Measurements from ENCODE around the gene COL4A2.

COL4A2 gene

DNA sequence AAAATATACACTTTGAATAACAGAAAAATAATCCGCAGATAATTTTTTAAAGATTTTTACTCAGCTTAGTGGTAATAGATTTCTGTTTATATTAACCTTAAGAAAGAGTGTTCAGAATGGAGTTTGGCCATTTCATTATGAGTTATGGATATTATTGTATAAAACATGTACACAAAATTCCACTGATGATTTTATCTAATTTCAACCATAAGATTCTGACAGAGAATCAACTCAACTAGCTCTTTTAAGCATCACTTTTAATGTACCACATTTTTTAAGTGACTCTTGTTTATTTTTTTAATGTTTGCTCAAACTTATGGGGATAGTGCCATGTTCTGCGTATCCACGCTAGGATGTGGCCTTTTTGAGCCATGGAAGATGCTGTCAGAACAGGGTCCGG, 75.7 kb downstream of the COL4A2 start:
- CTCF ChIA-PET, result no interaction called here
- POLR2A ChIA-PET, result no interaction called here
- TF ChIP-seq CTBP1 (IDR thresholded peaks at IDR 0.05; ENCODE audit: borderline replicate concordance) (no peak), ZNF384 (IDR thresholded peaks at IDR 0.05) (no peak), BHLHE40 (IDR thresholded peaks at IDR 0.05; ENCODE audit: borderline replicate concordance) (no peak), SUZ12 (IDR thresholded peaks at IDR 0.05) (no peak), L3MBTL2 (conservative IDR thresholded peaks at IDR 0.05) (no peak), HDGF (IDR thresholded peaks at IDR 0.05; ENCODE audit: borderline replicate concordance) (no peak), FOXK2 (IDR thresholded peaks at IDR 0.05) (no peak), FOXA1 (IDR thresholded peaks at IDR 0.05) (no peak), SP1 (IDR thresholded peaks at IDR 0.05) (no peak), ELF4 (IDR thresholded peaks at IDR 0.05) (no peak), LEF1 (IDR thresholded peaks at IDR 0.05; ENCODE audit: borderline replicate concordance) (no peak), ARNT (IDR thresholded peaks at IDR 0.05) (no peak), TARDBP (IDR thresholded peaks at IDR 0.05) (no peak)
- TF ChIP-seq, protein P1, sequence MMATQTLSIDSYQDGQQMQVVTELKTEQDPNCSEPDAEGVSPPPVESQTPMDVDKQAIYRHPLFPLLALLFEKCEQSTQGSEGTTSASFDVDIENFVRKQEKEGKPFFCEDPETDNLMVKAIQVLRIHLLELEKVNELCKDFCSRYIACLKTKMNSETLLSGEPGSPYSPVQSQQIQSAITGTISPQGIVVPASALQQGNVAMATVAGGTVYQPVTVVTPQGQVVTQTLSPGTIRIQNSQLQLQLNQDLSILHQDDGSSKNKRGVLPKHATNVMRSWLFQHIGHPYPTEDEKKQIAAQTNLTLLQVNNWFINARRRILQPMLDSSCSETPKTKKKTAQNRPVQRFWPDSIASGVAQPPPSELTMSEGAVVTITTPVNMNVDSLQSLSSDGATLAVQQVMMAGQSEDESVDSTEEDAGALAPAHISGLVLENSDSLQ (IDR thresholded peaks at IDR 0.05), result no peak
- DNase-seq (ENCODE audit: extremely low spot score), result no peak

DNA sequence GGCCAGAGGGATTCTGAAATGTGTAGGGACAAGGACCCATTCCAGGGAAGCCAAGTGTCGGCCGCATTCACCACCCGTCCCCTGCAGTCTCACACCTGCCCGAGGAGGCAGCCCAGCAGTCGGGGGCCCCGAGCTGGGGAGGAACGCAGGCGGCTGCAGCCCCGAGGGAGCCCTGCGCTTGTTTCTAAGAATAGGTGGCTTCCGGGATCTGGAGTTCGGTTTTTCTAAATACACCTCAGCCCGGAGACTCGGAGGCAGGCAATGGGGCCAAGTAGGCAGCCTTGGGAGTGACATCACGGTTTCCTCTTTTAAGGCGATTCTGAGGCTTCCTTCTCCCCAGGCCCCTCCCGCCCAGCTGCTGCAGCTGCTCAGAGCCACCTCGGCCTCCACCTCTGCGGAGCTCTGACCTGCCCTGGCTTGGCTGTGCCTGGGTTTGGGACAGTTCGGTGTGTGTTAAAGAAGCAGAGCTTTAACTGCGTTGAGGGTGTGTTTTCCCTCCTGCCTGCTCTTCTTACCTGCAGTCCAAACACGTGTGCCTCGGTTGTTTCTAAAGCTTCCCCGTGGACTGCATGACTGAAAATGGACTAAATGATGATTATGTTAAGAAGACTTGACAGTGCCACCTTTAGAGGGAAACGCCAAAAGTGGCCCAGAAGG, 80.5 kb downstream of the COL4A2 start:
- TF ChIP-seq FOXK2 (IDR thresholded peaks at IDR 0.05) (no peak), BHLHE40 (IDR thresholded peaks at IDR 0.05; ENCODE audit: borderline replicate concordance) (no peak), SP1 (IDR thresholded peaks at IDR 0.05) (no peak), HDGF (IDR thresholded peaks at IDR 0.05; ENCODE audit: borderline replicate concordance) (no peak), CTBP1 (IDR thresholded peaks at IDR 0.05; ENCODE audit: borderline replicate concordance) (no peak), ELF4 (IDR thresholded peaks at IDR 0.05) (no peak), LEF1 (IDR thresholded peaks at IDR 0.05; ENCODE audit: borderline replicate concordance) (no peak), ARNT (IDR thresholded peaks at IDR 0.05) (no peak), FOXA1 (IDR thresholded peaks at IDR 0.05) (no peak), FOXM1 (IDR thresholded peaks at IDR 0.05; ENCODE audit: borderline replicate concordance) (no peak), NFRKB (IDR thresholded peaks at IDR 0.05) (no peak)
- CTCF ChIA-PET, result interaction anchor here (0.7 kb wide), 1 partner anchor 28 kb away, joined by 4 read pairs; no protein-coding TSS in a partner anchor
- POLR2A ChIA-PET, result interaction anchor here (0.7 to 0.8 kb wide), 2 partner anchors 23 to 86 kb away, joined by 3 read pairs; no protein-coding TSS in a partner anchor
- no peak for DNase-seq (ENCODE audit: extremely low spot score)

DNA sequence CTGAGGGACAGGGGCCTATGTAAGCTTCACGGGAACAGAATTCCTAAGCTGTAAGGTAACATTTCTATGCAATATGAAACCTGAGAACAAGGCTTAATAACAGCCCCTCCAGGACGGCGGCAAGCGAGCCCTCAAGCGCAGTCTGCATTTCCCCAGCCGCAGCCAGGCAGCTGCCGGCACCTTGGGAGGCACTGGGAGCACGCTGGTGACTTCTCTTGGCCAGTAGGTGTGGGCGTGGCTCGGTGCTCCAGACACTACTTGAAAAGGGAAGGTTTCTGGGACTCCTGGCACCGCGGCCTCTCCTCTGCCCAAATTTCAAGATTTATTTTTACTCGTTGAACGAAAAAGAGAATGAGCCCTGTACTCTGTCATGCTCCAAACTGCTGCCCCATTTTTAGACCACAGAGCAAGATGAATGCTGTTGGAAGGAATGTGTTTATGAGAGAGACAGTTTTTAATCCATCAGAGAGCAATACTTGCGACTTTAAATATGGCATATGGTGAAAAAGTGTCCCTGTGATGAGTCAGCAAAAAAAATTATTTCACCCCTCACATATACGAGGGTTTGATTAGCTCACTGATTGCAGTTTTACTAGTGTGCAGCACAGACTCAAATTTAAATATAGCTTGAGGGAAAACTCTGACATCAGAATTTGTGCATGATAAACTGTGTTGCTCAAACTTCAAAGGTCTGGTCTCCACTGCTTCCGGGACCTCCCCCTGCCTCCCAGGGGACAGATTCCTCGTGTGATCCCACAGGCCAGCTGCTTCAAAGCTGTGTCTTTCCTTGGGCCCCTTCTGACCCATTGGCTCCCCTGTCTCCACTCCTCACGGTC, 81.2 kb downstream of the COL4A2 start:
- TF ChIP-seq FOXM1 (IDR thresholded peaks at IDR 0.05; ENCODE audit: borderline replicate concordance), result no peak
- no peak for TF ChIP-seq NFRKB (IDR thresholded peaks at IDR 0.05)
- no peak for TF ChIP-seq ZNF384 (IDR thresholded peaks at IDR 0.05)
- TF ChIP-seq FOXA1 (IDR thresholded peaks at IDR 0.05), result no peak
- TF ChIP-seq BHLHE40 (IDR thresholded peaks at IDR 0.05; ENCODE audit: borderline replicate concordance), result no peak
- TF ChIP-seq ARNT (IDR thresholded peaks at IDR 0.05), result no peak
- TF ChIP-seq HDGF (IDR thresholded peaks at IDR 0.05; ENCODE audit: borderline replicate concordance), result no peak
- TF ChIP-seq L3MBTL2 (conservative IDR thresholded peaks at IDR 0.05), result no peak
- TF ChIP-seq SUZ12 (IDR thresholded peaks at IDR 0.05), result no peak
- TF ChIP-seq CTBP1 (IDR thresholded peaks at IDR 0.05; ENCODE audit: borderline replicate concordance), result no peak
- TF ChIP-seq LEF1 (IDR thresholded peaks at IDR 0.05; ENCODE audit: borderline replicate concordance), result no peak
- DNase-seq (ENCODE audit: extremely low spot score), result peak; percentile 29
- ChIA-PET CTCF (interaction anchor here (0.7 kb wide), 1 partner anchor 28 kb away, joined by 4 read pairs; no protein-coding TSS in a partner anchor), POLR2A (interaction anchor here (0.7 to 0.8 kb wide), 2 partner anchors 23 to 86 kb away, joined by 3 read pairs; no protein-coding TSS in a partner anchor)

DNA sequence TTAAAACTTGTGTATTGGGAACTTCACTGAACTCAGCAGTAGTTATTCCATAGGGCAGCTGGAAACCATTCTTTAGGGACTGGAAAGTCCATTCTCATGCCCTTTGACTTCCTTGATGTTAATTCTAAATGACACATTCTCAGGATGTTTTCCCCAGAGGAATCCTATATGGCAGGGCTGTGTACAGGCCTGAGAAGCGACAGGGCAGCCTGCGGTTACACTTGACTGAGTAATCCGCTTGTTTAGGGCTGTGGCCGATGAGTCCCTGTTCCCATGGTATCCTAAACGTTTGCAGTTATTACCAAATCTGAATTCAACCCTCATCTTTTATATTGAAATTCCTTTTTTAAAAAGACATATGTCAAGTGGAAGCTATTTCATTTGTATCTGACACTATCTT, 83.5 kb downstream of the COL4A2 start:
- ChIA-PET POLR2A (no interaction called here), CTCF (no interaction called here)
- DNase-seq (ENCODE audit: extremely low spot score), result no peak
- TF ChIP-seq FOXM1 (IDR thresholded peaks at IDR 0.05; ENCODE audit: borderline replicate concordance) (no peak), LEF1 (IDR thresholded peaks at IDR 0.05; ENCODE audit: borderline replicate concordance) (no peak), ELF4 (IDR thresholded peaks at IDR 0.05) (no peak)

DNA sequence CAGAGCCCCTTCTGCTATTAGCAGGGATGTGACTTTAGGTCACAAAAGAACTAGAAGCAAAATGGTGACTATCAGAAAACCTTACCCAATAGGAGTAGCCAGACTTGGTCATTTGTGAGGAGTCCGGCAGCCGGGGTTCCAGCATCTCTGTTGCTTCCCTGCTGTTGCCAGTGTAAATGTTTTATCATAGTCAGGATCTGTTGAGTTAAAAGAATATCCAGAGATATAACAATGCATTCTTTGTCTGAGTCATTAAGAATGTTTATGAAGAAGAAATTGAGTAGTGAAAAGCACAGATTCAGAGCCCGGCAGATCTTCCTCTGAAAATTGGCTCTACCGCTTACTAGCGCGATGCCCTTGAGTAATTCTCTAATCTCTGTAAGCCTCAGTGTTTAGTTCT, 84.2 kb downstream of the COL4A2 start:
- no peak for DNase-seq (ENCODE audit: extremely low spot score)
- TF ChIP-seq SUZ12 (IDR thresholded peaks at IDR 0.05) (no peak), ARNT (IDR thresholded peaks at IDR 0.05) (no peak), SP1 (IDR thresholded peaks at IDR 0.05) (no peak), ZNF384 (IDR thresholded peaks at IDR 0.05) (no peak), L3MBTL2 (conservative IDR thresholded peaks at IDR 0.05) (no peak), ELF4 (IDR thresholded peaks at IDR 0.05) (no peak), NFRKB (IDR thresholded peaks at IDR 0.05) (no peak), TARDBP (IDR thresholded peaks at IDR 0.05) (no peak), FOXM1 (IDR thresholded peaks at IDR 0.05; ENCODE audit: borderline replicate concordance) (no peak)
- POLR2A ChIA-PET, result no interaction called here
- CTCF ChIA-PET, result no interaction called here

DNA sequence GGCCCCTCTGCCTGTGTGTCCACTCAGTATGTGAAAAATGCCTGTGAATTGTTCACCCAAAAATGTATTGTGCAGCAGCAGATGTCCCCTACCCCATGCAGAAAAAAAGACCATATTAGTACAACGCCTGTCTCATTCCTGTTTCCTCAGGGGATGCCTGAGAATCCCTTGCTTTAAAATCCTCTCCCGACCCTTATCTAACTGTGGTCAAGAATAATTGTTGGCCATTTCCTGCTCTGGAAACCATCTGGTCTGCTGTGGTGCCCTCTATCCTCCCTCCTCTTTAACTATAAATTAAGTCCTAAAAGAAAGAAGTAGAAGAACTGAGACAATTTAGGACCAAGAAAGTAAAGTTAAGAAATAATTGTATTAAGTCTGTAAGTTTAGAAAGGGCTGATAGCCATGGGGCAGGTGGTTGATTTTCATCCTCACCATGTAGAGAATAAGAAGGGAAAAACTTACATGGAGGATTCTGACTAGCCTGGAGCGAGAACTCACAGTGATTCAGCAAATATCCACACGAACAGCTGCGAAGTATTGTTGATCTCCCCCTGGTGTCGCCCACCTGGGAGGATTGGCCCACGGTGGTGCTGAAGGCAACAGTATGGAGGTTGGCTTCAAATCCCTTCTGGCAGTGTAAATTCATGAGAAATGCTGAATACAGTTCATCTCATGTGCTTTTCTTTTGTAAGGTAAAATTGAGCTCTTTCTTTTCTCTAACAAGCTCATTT, 85.6 kb downstream of the COL4A2 start:
- POLR2A ChIA-PET, result no interaction called here
- CTCF ChIA-PET, result no interaction called here
- TF ChIP-seq FOXK2 (IDR thresholded peaks at IDR 0.05), result no peak
- TF ChIP-seq, protein P1 (IDR thresholded peaks at IDR 0.05), result no peak
- TF ChIP-seq FOXM1 (IDR thresholded peaks at IDR 0.05; ENCODE audit: borderline replicate concordance), result no peak
- no peak for TF ChIP-seq TARDBP (IDR thresholded peaks at IDR 0.05)
- TF ChIP-seq LEF1 (IDR thresholded peaks at IDR 0.05; ENCODE audit: borderline replicate concordance), result no peak
- no peak for TF ChIP-seq SUZ12 (IDR thresholded peaks at IDR 0.05)
- no peak for TF ChIP-seq FOXA1 (IDR thresholded peaks at IDR 0.05)
- no peak for TF ChIP-seq ELF4 (IDR thresholded peaks at IDR 0.05)
- no peak for TF ChIP-seq NFRKB (IDR thresholded peaks at IDR 0.05)
- TF ChIP-seq SP1 (IDR thresholded peaks at IDR 0.05), result no peak
- TF ChIP-seq ARNT (IDR thresholded peaks at IDR 0.05), result no peak
- TF ChIP-seq HDGF (IDR thresholded peaks at IDR 0.05; ENCODE audit: borderline replicate concordance), result no peak
- TF ChIP-seq CTBP1 (IDR thresholded peaks at IDR 0.05; ENCODE audit: borderline replicate concordance), result no peak
- TF ChIP-seq BHLHE40 (IDR thresholded peaks at IDR 0.05; ENCODE audit: borderline replicate concordance), result no peak
- TF ChIP-seq L3MBTL2 (conservative IDR thresholded peaks at IDR 0.05), result no peak
- no peak for TF ChIP-seq ZNF384 (IDR thresholded peaks at IDR 0.05)
- no peak for DNase-seq (ENCODE audit: extremely low spot score)
